ENCODE results near the gene SRPX2.
A peak's percentile ranks its signal among the peaks of the same experiment; 100 is the strongest.

The SRPX2 gene

GRCh38 chrX:100663642-100664041 is 19.6 kb downstream of the SRPX2 start:
- Mint-ChIP-seq H3K36me3 (ENCODE audit: low read depth) (no peaks in the 10 kb centered on the region), H3K27me3 (peaks cover 64% of the 10 kb centered on the region), H3K27ac (no peak overlapping the region), H3K4me3 (no peak overlapping the region), H3K9me3 (no peaks in the 10 kb centered on the region), H3K4me1 (ENCODE audit: low read depth) (no peaks in the 10 kb centered on the region)
- DNase-seq = no peak

DNA sequence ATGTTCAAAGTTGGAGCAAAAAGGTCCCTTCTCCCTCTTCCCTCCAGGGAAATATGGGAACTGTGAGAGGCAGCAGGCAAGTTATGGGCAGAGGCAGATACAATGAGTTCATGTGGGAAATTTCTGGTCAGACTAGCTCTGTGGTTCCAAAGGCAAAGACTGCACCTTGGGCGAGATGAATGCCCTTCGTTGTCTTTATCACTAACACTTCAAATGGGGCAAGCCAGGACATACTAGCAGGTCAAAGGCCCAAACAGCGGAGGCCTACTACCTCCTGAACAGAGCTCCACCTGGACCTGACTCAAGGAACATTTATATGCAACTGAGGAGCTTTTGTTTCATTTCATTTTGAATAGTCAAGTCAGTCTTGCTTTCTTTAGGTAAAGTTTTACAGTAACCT is 29.0 kb downstream of the SRPX2 start:
- no peaks in the 10 kb centered on the region for H3K36me3 Mint-ChIP-seq (ENCODE audit: low read depth)
- no peak for DNase-seq
- no peak overlapping the region for H3K27ac Mint-ChIP-seq
- H3K27me3 Mint-ChIP-seq = peaks cover 44% of the 10 kb centered on the region
- no peak overlapping the region for H3K4me3 Mint-ChIP-seq
- no peaks in the 10 kb centered on the region for H3K9me3 Mint-ChIP-seq
- peaks cover 10% of the 10 kb centered on the region for H3K4me1 Mint-ChIP-seq (ENCODE audit: low read depth)

GRCh38 chrX:100673397-100673953 is 29.5 kb downstream of the SRPX2 start:
- Mint-ChIP-seq H3K27ac (no peak overlapping the region), H3K4me3 (no peak overlapping the region), H3K36me3 (ENCODE audit: low read depth) (no peaks in the 10 kb centered on the region), H3K9me3 (no peaks in the 10 kb centered on the region), H3K4me1 (ENCODE audit: low read depth) (peaks cover 10% of the 10 kb centered on the region), H3K27me3 (peaks cover 47% of the 10 kb centered on the region)
- DNase-seq = no peak

GRCh38 chrX:100674705-100675104 is 30.7 kb downstream of the SRPX2 start:
- Mint-ChIP-seq H3K27me3 (peaks cover 47% of the 10 kb centered on the region), H3K4me3 (no peak overlapping the region), H3K27ac (no peak overlapping the region), H3K4me1 (ENCODE audit: low read depth) (peaks cover 10% of the 10 kb centered on the region), H3K9me3 (no peaks in the 10 kb centered on the region), H3K36me3 (ENCODE audit: low read depth) (no peaks in the 10 kb centered on the region)
- no peak for DNase-seq

GRCh38 chrX:100677611-100678181 is 33.7 kb downstream of the SRPX2 start:
- Mint-ChIP-seq H3K36me3 (ENCODE audit: low read depth) (no peaks in the 10 kb centered on the region), H3K4me1 (ENCODE audit: low read depth) (peaks cover 10% of the 10 kb centered on the region), H3K27me3 (peaks cover 41% of the 10 kb centered on the region), H3K4me3 (no peak overlapping the region), H3K27ac (no peak overlapping the region), H3K9me3 (no peaks in the 10 kb centered on the region)
- no peak for DNase-seq

DNA sequence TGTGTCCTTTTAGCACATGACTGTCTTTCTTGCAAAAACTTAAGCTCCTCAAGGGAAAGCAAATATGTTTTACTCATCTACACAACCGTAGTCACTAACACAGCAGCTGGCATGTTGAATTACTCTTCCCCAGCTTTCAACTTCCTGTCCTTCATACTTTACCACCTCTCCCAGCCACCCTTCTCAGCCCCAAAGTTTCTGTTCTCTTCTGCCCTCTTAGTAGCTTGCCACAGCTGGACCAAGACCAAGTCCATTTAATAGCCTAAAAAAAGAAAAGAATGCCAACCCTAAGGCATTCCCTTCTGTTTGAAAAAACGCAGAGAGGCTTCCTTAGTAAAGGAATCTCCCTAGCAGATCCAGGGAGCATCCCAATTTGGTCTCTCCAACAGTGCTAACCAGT is 36.8 kb downstream of the SRPX2 start:
- DNase-seq = no peak
- Mint-ChIP-seq H3K9me3 (no peaks in the 10 kb centered on the region), H3K27ac (no peak overlapping the region), H3K4me3 (no peak overlapping the region), H3K36me3 (ENCODE audit: low read depth) (no peaks in the 10 kb centered on the region), H3K27me3 (peaks cover 44% of the 10 kb centered on the region), H3K4me1 (ENCODE audit: low read depth) (peaks cover under 1% of the 10 kb centered on the region)

DNA sequence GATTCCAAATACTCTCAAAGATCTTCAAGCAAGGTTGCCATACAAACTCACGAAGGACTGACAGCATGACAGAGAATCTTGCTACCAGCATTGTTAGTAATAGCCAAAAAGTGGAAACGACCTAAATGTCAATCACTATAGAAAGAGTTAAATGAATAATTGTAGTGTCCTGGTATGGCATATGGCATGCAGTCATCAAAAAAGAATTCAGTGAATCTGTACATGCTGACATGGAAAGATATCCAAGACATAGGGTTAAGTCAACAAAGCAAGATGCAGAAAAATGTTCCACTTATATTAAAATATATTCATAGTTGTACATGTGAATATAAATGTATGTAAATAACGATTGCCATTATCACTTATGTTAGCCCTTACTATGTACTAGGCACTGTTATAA is 37.6 kb downstream of the SRPX2 start:
- DNase-seq = no peak
- Mint-ChIP-seq H3K27me3 (peaks cover 51% of the 10 kb centered on the region), H3K4me3 (no peak overlapping the region), H3K36me3 (ENCODE audit: low read depth) (no peaks in the 10 kb centered on the region), H3K4me1 (ENCODE audit: low read depth) (peaks cover 6% of the 10 kb centered on the region), H3K27ac (no peak overlapping the region), H3K9me3 (no peaks in the 10 kb centered on the region)

DNA sequence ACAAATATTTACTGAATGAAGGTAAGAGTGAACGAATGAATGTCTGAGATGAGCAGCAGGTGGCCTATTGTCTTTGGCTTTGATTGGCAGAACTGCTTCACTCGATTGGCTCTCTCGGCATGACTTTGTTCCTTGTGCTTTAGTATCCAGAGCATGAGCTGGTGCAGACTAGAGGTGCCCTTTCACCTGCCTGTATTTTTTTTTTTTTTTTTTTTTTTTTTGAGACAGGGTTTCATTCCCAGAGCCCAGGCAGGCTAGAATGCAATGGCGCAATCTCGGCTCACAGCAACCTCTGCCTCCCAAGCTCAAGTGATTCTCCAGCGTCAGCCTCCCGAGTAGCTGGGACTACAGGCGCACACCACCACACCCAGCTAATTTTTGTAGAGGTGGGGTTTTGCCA is 38.9 kb downstream of the SRPX2 start:
- no peak overlapping the region for H3K27ac Mint-ChIP-seq
- no peak for DNase-seq
- no peaks in the 10 kb centered on the region for H3K9me3 Mint-ChIP-seq
- peaks cover 55% of the 10 kb centered on the region for H3K27me3 Mint-ChIP-seq
- H3K36me3 Mint-ChIP-seq (ENCODE audit: low read depth) = no peaks in the 10 kb centered on the region
- no peak overlapping the region for H3K4me3 Mint-ChIP-seq
- H3K4me1 Mint-ChIP-seq (ENCODE audit: low read depth) = peaks cover 19% of the 10 kb centered on the region

DNA sequence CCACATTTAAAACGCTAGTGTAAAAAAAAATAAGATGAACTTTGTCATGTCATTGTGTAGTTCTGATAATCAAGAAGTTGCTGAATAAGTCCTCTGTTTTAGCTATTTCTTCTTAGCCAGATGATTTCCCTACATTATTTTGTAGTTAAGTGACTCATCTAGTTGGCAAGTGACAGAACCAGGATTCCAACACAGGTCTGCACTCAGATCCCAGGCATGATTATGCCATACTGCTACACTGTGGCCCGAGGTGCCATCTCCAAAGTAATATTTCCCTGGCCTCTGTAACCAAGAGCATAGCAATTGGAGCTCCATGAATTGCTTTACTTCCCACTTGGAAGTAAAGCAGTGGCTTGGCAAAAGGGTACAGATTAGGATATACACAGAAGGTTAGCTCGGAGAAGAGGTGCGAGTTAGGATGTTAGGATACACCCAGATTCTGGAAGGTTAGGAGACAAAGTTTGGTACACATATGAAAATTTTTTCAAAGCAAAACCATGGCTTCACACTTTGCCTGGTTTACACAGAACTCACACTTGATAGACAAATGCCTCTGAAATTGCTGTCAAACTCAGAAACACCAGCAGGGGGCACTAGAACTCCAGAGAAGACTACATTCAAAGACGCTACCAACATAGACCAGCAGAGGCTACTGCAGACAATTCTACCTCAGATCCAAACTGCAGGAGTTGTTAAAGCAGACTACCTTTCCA is 41.4 kb downstream of the SRPX2 start:
- Mint-ChIP-seq H3K9me3 (no peaks in the 10 kb centered on the region), H3K4me1 (ENCODE audit: low read depth) (peaks cover 22% of the 10 kb centered on the region), H3K27me3 (peaks cover 47% of the 10 kb centered on the region), H3K4me3 (no peak overlapping the region), H3K27ac (no peak overlapping the region), H3K36me3 (ENCODE audit: low read depth) (no peaks in the 10 kb centered on the region)
- DNase-seq = peak; percentile 55

DNA sequence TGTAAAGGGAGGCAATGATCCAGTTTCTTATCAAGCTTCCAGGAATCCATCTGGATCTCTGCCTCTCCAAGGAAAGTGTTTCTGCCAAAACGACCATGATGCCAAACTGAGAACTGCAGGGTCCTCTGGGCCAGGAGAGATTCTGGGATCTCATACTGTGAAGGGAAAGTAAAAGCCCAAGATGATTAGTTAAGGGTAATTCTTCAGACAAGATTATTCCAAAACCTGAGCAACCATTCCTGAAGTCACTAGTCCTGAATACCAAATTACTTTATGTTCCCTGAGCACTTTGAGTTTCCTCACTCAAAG is 42.0 kb downstream of the SRPX2 start:
- Mint-ChIP-seq H3K36me3 (ENCODE audit: low read depth) (no peaks in the 10 kb centered on the region), H3K27me3 (peaks cover 47% of the 10 kb centered on the region), H3K27ac (no peak overlapping the region), H3K9me3 (no peaks in the 10 kb centered on the region), H3K4me3 (no peak overlapping the region), H3K4me1 (ENCODE audit: low read depth) (peaks cover 22% of the 10 kb centered on the region)
- DNase-seq = no peak

DNA sequence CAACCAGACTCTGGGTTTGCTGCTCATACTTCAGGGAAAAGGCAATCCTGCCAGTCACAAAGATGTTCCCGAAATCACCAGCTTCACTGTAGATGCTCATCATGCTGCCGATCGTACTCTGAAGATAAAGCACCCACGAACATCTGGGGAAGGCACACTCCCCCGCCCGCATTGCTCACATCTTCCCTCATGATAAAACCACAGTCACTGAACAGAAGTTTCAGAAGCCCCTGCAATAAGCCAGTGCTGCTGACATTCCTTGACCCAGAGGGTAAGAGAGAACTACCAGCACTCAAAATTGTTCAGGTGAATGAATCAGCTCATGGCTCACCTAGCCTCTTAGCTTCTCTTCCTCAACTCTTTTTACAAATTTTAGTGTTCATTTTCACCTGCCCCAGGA is 43.1 kb downstream of the SRPX2 start:
- H3K9me3 Mint-ChIP-seq = no peaks in the 10 kb centered on the region
- no peak overlapping the region for H3K4me3 Mint-ChIP-seq
- peaks cover 22% of the 10 kb centered on the region for H3K4me1 Mint-ChIP-seq (ENCODE audit: low read depth)
- peaks cover 47% of the 10 kb centered on the region for H3K27me3 Mint-ChIP-seq
- H3K27ac Mint-ChIP-seq = peak overlapping the region; percentile 58
- no peaks in the 10 kb centered on the region for H3K36me3 Mint-ChIP-seq (ENCODE audit: low read depth)
- no peak for DNase-seq

DNA sequence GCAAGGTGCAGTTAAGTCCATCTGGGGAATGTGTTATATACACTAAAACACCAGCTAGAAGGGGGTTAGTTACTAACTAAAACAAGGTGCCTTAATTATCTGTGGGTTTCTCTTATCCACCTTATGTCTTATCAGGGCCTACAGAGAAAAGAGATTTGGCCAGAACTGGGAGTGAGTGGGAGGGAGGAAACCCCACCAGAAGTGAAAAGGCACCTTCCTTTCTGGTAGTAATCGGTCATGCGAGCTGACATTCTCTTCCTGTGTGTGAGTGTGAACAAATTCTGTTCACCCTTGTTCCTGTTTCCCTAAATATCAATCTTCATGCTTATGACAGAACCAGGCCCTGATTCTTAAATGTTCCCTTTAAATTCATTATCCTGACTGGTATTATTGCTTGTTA is 43.5 kb downstream of the SRPX2 start:
- Mint-ChIP-seq H3K27me3 (peaks cover 51% of the 10 kb centered on the region), H3K4me3 (no peak overlapping the region), H3K9me3 (no peaks in the 10 kb centered on the region), H3K27ac (peak overlapping the region; percentile 58), H3K36me3 (ENCODE audit: low read depth) (no peaks in the 10 kb centered on the region), H3K4me1 (ENCODE audit: low read depth) (peaks cover 22% of the 10 kb centered on the region)
- DNase-seq = no peak

DNA sequence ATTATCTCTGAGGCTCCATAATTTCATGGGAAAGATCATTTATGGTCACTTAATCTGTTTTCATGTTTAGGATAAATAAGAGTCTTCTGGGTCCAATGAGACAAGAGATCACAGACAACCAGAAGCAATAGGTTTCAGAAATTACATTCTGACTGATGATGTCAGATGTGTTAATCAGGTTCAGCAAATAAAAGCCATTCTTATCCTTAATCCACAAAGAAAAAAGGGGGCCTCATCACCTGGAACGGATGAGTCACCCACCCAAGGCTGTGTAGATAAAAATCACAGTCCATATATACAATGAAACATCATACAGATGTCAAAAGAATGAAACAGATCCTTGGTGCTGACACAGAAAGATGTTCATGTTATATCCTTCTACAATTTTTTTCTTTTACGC is 51.3 kb downstream of the SRPX2 start:
- no peak for DNase-seq
- Mint-ChIP-seq H3K4me1 (ENCODE audit: low read depth) (peaks cover 10% of the 10 kb centered on the region), H3K36me3 (ENCODE audit: low read depth) (no peaks in the 10 kb centered on the region), H3K4me3 (no peak overlapping the region), H3K27me3 (peaks cover 68% of the 10 kb centered on the region), H3K27ac (no peak overlapping the region), H3K9me3 (no peaks in the 10 kb centered on the region)

GRCh38 chrX:100695991-100696390 is 52.0 kb downstream of the SRPX2 start:
- peaks cover 10% of the 10 kb centered on the region for H3K4me1 Mint-ChIP-seq (ENCODE audit: low read depth)
- H3K27me3 Mint-ChIP-seq = peaks cover 64% of the 10 kb centered on the region
- H3K4me3 Mint-ChIP-seq = no peak overlapping the region
- DNase-seq = no peak
- no peaks in the 10 kb centered on the region for H3K36me3 Mint-ChIP-seq (ENCODE audit: low read depth)
- H3K27ac Mint-ChIP-seq = no peak overlapping the region
- no peaks in the 10 kb centered on the region for H3K9me3 Mint-ChIP-seq

DNA sequence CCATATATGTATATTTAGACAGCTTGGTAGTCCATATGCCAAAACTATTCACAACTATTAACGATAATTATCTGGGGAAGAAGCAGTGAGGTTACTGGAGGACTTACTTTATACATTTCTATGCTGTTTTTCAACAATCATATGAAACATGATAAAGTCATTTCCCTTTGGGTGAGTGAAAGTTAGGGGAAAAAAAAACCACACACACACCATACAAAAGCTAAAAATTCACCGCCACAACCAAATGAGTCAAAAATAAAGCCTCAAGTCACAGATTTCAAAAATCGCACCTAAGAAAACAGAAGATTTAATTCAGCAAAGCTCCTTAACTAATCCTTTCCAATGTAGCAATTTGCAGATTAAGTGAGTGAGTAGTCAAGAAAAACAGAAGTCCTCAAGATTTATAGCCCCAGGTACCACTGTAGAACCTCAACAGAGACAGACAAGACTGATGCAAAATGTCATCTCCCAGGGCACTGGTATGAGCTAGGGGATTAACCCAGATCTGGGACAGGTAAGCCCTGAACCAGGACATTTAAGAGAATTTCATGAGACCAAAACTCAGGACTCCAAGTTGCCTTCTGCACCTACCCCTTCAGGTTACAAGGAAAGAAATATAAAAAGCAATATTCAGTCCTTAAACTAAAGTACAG is 52.8 kb downstream of the SRPX2 start:
- Mint-ChIP-seq H3K9me3 (no peaks in the 10 kb centered on the region), H3K36me3 (ENCODE audit: low read depth) (no peaks in the 10 kb centered on the region), H3K27ac (no peak overlapping the region), H3K4me1 (ENCODE audit: low read depth) (peaks cover 10% of the 10 kb centered on the region), H3K27me3 (peaks cover 69% of the 10 kb centered on the region), H3K4me3 (no peak overlapping the region)
- no peak for DNase-seq
